ENCODE results near the gene FGFBP3. TPM values are rescaled to one million over a fixed set of nuclear protein-coding genes. Genes with fewer than 3 reads are reported as not detected.

The FGFBP3 gene
- polyA plus RNA-seq, 2 of the 4 experiments (the other 2 are of a cell fraction), result 0.70 to 2.7 TPM

- no peak for TF ChIP-seq REST (IDR thresholded peaks at IDR 0.05)
- TF ChIP-seq EHF (CRISPR knock-in tag; IDR thresholded peaks at IDR 0.05), result no peak
- TF ChIP-seq RARB (CRISPR knock-in tag; IDR thresholded peaks at IDR 0.05), result no peak
Observed at GRCh38 chr10:91939653-91940052, 30.4 kb upstream of the FGFBP3 start (continued).

GRCh38 chr10:91935886-91936285, 26.6 kb upstream of the FGFBP3 start:
- TF ChIP-seq RNF2 (IDR thresholded peaks at IDR 0.05; ENCODE audit: borderline replicate concordance, low read depth) (no peak), RCOR1 (IDR thresholded peaks at IDR 0.05; ENCODE audit: low read depth, low read length) (no peak), EHMT2 (IDR thresholded peaks at IDR 0.05; ENCODE audit: low read depth) (no peak), GATA3 (IDR thresholded peaks at IDR 0.05; ENCODE audit: borderline replicate concordance) (no peak), JUNB (IDR thresholded peaks at IDR 0.05) (no peak), ATOH8 (CRISPR knock-in tag; IDR thresholded peaks at IDR 0.05; ENCODE audit: low read depth) (no peak), HES2 (IDR thresholded peaks at IDR 0.05) (no peak), HEYL (CRISPR knock-in tag; IDR thresholded peaks at IDR 0.05) (no peak), ZNF302 (CRISPR knock-in tag; IDR thresholded peaks at IDR 0.05) (no peak), E2F6 (IDR thresholded peaks at IDR 0.05; ENCODE audit: borderline replicate concordance, low read depth) (no peak), ZSCAN20 (CRISPR knock-in tag; IDR thresholded peaks at IDR 0.05) (no peak), TFCP2L1 (CRISPR knock-in tag; IDR thresholded peaks at IDR 0.05) (no peak), PBX3 (IDR thresholded peaks at IDR 0.05) (no peak), MAZ (IDR thresholded peaks at IDR 0.05; ENCODE audit: borderline replicate concordance, low read depth, low read length) (no peak), KDM1A (IDR thresholded peaks at IDR 0.05; ENCODE audit: low read depth) (no peak)
- ATAC-seq, result no peak
- no peak overlapping the region for H3K4me2 ChIP-seq
- FAIRE-seq, result no peak
- WGBS (ENCODE audit: missing lambda C conversion rate), result 87% methylated on average over 2 of the region's 2 CpGs
- no peak overlapping the region for H3K27ac ChIP-seq
- H3K4me3 ChIP-seq, result no peak overlapping the region
- CTCF ChIA-PET, result interaction anchor here (1.5 kb wide), 1 partner anchor 11 kb away, joined by 5 read pairs; no protein-coding TSS in a partner anchor
- peaks cover 9% of the 10 kb centered on the region; the same call in 2 of the 3 replicates for H3K4me1 ChIP-seq
- POLR2A ChIA-PET, result no interaction called here
- no peaks in the 10 kb centered on the region for H3K9me3 ChIP-seq
- DNase-seq (ENCODE audit: low read depth in 1 of 2, low spot score in 1 of 2), result no peak

- POLR2A ChIA-PET, result interaction anchor here (1.3 kb wide), 1 partner anchor 9 kb away, joined by 4 read pairs; the partner anchor contains the start of gene BTAF1
- H3K27ac ChIP-seq, result no peak overlapping the region
- H3K4me3 ChIP-seq, result no peak overlapping the region
- ATAC-seq (peak; percentile 52 to 56; a peak in 3 of 6 replicates), DNase-seq (ENCODE audit: low read depth in 1 of 2, low spot score in 1 of 2) (no peak), FAIRE-seq (no peak)
- no peaks in the 10 kb centered on the region for H3K9me3 ChIP-seq
- whole genome bisulfite sequencing (ENCODE audit: missing lambda C conversion rate), result 75% methylated on average over 1 of the region's 1 CpG
- TF ChIP-seq JUNB (IDR thresholded peaks at IDR 0.05), result no peak
- no peak for TF ChIP-seq EP300 (IDR thresholded peaks at IDR 0.05)
- TF ChIP-seq HDAC2 (IDR thresholded peaks at IDR 0.05), result no peak
- no peak for TF ChIP-seq HES2 (IDR thresholded peaks at IDR 0.05)
- no peak for TF ChIP-seq SMC3 (IDR thresholded peaks at IDR 0.05)
- TF ChIP-seq MAZ (IDR thresholded peaks at IDR 0.05; ENCODE audit: borderline replicate concordance, low read depth, low read length), result no peak
- no peak for TF ChIP-seq CHD2 (IDR thresholded peaks at IDR 0.05; ENCODE audit: low read length, partially characterized antibody)
- TF ChIP-seq POLR2A (IDR thresholded peaks at IDR 0.05; ENCODE audit: low read length), result no peak
- TF ChIP-seq FOSL2 (IDR thresholded peaks at IDR 0.05), result no peak
- no peak for TF ChIP-seq FOSL2 (CRISPR knock-in tag; IDR thresholded peaks at IDR 0.05)
- no peak for TF ChIP-seq KDM5A (IDR thresholded peaks at IDR 0.05)
- no peak for TF ChIP-seq FOXS1 (CRISPR knock-in tag; IDR thresholded peaks at IDR 0.05)
- TF ChIP-seq CHD4 (IDR thresholded peaks at IDR 0.05; ENCODE audit: borderline replicate concordance), result no peak
- TF ChIP-seq HOXA7 (CRISPR knock-in tag; IDR thresholded peaks at IDR 0.05), result no peak
- TF ChIP-seq E2F6 (IDR thresholded peaks at IDR 0.05; ENCODE audit: borderline replicate concordance, low read depth), result no peak
- no peak for TF ChIP-seq NR3C1 (IDR thresholded peaks at IDR 0.05)
- no peak for TF ChIP-seq HEYL (CRISPR knock-in tag; IDR thresholded peaks at IDR 0.05)
- CTCF ChIA-PET, result interaction anchor here (1.1 to 1.2 kb wide), 2 partner anchors 19 to 21 kb away, joined by 3 to 5 read pairs; no protein-coding TSS in a partner anchor
- peaks cover 18% of the 10 kb centered on the region; the same call in 2 of the 3 replicates for H3K4me1 ChIP-seq
- H3K4me2 ChIP-seq, result no peak overlapping the region
Observed at GRCh38 chr10:91932737-91933136, 23.5 kb upstream of the FGFBP3 start.

Data from A549 (cell line).